ENCODE results near the gene RFC3.

- TF ChIP-seq CTCF (IDR thresholded peaks at IDR 0.05): no peak
- no peak for TF ChIP-seq EZH2 (IDR thresholded peaks at IDR 0.05)
- TF ChIP-seq EZH2phosphoT487 (IDR thresholded peaks at IDR 0.05): no peak
These were observed 24.2 kb upstream of the RFC3 start for GRCh38 chr13:33793726-33794125.

All from neural progenitor cell (in vitro differentiated cells).